ENCODE results near the gene FNDC11. TPM values are rescaled to one million over a fixed set of nuclear protein-coding genes. Genes with fewer than 3 reads are reported as not detected.
"Not testable (repeated sequence)": the region's sequence is repeated elsewhere in the genome, so short reads cannot be mapped to it uniquely, and the experiment has no call there.

The FNDC11 gene
- total and polyA plus RNA-seq, 3 experiments from 2014 or later: 0.13 to 0.26 TPM; not detected in 1

GRCh38 chr20:63594043-63594561 lies 40.1 kb downstream of the FNDC11 start:
- no peak overlapping the region for H3K4me3 ChIP-seq (ENCODE audit: low read length)
- H3K27ac ChIP-seq (ENCODE audit: low read depth, low read length): no peak overlapping the region
- no peaks in the 10 kb centered on the region for H3K27me3 ChIP-seq (ENCODE audit: insufficient read depth, low read length, poor library complexity, severe bottlenecking)
- Mint-ChIP-seq H3K4me1 (no peaks in the 10 kb centered on the region), H3K9me3 (no peaks in the 10 kb centered on the region), H3K4me3 (no peak overlapping the region), H3K36me3 (peaks cover 7 to 74% (median 10%) of the 10 kb centered on the region in 3 donors), H3K27me3 (no peaks in the 10 kb centered on the region), H3K27ac (no peak overlapping the region)
- H3K36me3 ChIP-seq (ENCODE audit: insufficient read depth, low read length): peaks cover 30% of the 10 kb centered on the region
- no peaks in the 10 kb centered on the region for H3K4me1 ChIP-seq (ENCODE audit: insufficient read depth, low read length)
- no peak for DNase-seq
- ChIA-PET CTCF (no interaction called here), POLR2A (no interaction called here)
- no peaks in the 10 kb centered on the region for H3K9me3 ChIP-seq (ENCODE audit: low read length)

GRCh38 chr20:63595416-63596127 lies 41.6 kb downstream of the FNDC11 start:
- H3K36me3 Mint-ChIP-seq: peaks cover 10 to 67% (median 11%) of the 10 kb centered on the region in 3 donors
- no peaks in the 10 kb centered on the region for H3K27me3 Mint-ChIP-seq
- CTCF ChIA-PET: no interaction called here

GRCh38 chr20:63596423-63596822 lies 42.5 kb downstream of the FNDC11 start:
- Histone ChIP-seq H3K27me3 (ENCODE audit: insufficient read depth, low read length, poor library complexity, severe bottlenecking) (no peaks in the 10 kb centered on the region), H3K36me3 (ENCODE audit: insufficient read depth, low read length) (peaks cover 21% of the 10 kb centered on the region), H3K27ac (ENCODE audit: low read depth, low read length) (no peak overlapping the region), H3K9me3 (ENCODE audit: low read length) (no peaks in the 10 kb centered on the region), H3K4me1 (ENCODE audit: insufficient read depth, low read length) (no peaks in the 10 kb centered on the region), H3K4me3 (ENCODE audit: low read length) (no peak overlapping the region)
- no peak for DNase-seq
- Mint-ChIP-seq H3K27ac (no peak overlapping the region), H3K4me3 (no peak overlapping the region), H3K36me3 (peaks cover 6 to 63% (median 8%) of the 10 kb centered on the region in 3 donors), H3K4me1 (peaks cover 0 to 3% (median 0%) of the 10 kb centered on the region in 3 donors), H3K27me3 (no peaks in the 10 kb centered on the region), H3K9me3 (no peaks in the 10 kb centered on the region)
- CTCF ChIA-PET: interaction anchor here (0.5 kb wide), 1 partner anchor 195 kb away, joined by 3 read pairs; no protein-coding TSS in a partner anchor
- POLR2A ChIA-PET: no interaction called here

More at GRCh38 chr20:63595416-63596127, 41.6 kb downstream of the FNDC11 start:
- no peaks in the 10 kb centered on the region for H3K9me3 Mint-ChIP-seq
- no peak overlapping the region for H3K4me3 Mint-ChIP-seq
- Histone ChIP-seq H3K36me3 (ENCODE audit: insufficient read depth, low read length) (peaks cover 28% of the 10 kb centered on the region), H3K27me3 (ENCODE audit: insufficient read depth, low read length, poor library complexity, severe bottlenecking) (no peaks in the 10 kb centered on the region), H3K4me3 (ENCODE audit: low read length) (no peak overlapping the region), H3K4me1 (ENCODE audit: insufficient read depth, low read length) (no peaks in the 10 kb centered on the region), H3K9me3 (ENCODE audit: low read length) (no peaks in the 10 kb centered on the region), H3K27ac (ENCODE audit: low read depth, low read length) (no peak overlapping the region)
- H3K27ac Mint-ChIP-seq: no peak overlapping the region
- H3K4me1 Mint-ChIP-seq: no peaks in the 10 kb centered on the region
- no peak for DNase-seq
- POLR2A ChIA-PET: no interaction called here

GRCh38 chr20:63597651-63598478 lies 43.9 kb downstream of the FNDC11 start:
- no peak for DNase-seq
- Mint-ChIP-seq H3K4me1 (peaks cover 0 to 3% (median 0%) of the 10 kb centered on the region in 3 donors), H3K27ac (no peak overlapping the region), H3K27me3 (no peaks in the 10 kb centered on the region), H3K9me3 (peaks cover 0 to 2% (median 0%) of the 10 kb centered on the region in 5 donors), H3K4me3 (no peak overlapping the region), H3K36me3 (peaks cover 8 to 61% (median 11%) of the 10 kb centered on the region in 3 donors)
- H3K4me1 ChIP-seq (ENCODE audit: insufficient read depth, low read length): no peaks in the 10 kb centered on the region
- no peak overlapping the region for H3K27ac ChIP-seq (ENCODE audit: low read depth, low read length)
- no peaks in the 10 kb centered on the region for H3K9me3 ChIP-seq (ENCODE audit: low read length)
- H3K36me3 ChIP-seq (ENCODE audit: insufficient read depth, low read length): peaks cover 23% of the 10 kb centered on the region
- POLR2A ChIA-PET: no interaction called here
- no peaks in the 10 kb centered on the region for H3K27me3 ChIP-seq (ENCODE audit: insufficient read depth, low read length, poor library complexity, severe bottlenecking)
- no peak overlapping the region for H3K4me3 ChIP-seq (ENCODE audit: low read length)
- CTCF ChIA-PET: no interaction called here

GRCh38 chr20:63598479-63599395 lies 44.8 kb downstream of the FNDC11 start:
- H3K9me3 ChIP-seq (ENCODE audit: low read length): no peaks in the 10 kb centered on the region
- Mint-ChIP-seq H3K4me1 (peaks cover 0 to 3% (median 0%) of the 10 kb centered on the region in 3 donors), H3K9me3 (peaks cover 0 to 2% (median 0%) of the 10 kb centered on the region in 5 donors), H3K4me3 (no peak overlapping the region), H3K27ac (peak overlapping the region in 1 of 8 donors; percentile 54), H3K27me3 (no peaks in the 10 kb centered on the region), H3K36me3 (peaks cover 5 to 59% (median 9%) of the 10 kb centered on the region in 3 donors)
- CTCF ChIA-PET: no interaction called here
- H3K4me3 ChIP-seq (ENCODE audit: low read length): no peak overlapping the region
- H3K36me3 ChIP-seq (ENCODE audit: insufficient read depth, low read length): peaks cover 20% of the 10 kb centered on the region
- H3K27ac ChIP-seq (ENCODE audit: low read depth, low read length): no peak overlapping the region
- POLR2A ChIA-PET: no interaction called here
- H3K27me3 ChIP-seq (ENCODE audit: insufficient read depth, low read length, poor library complexity, severe bottlenecking): no peaks in the 10 kb centered on the region
- DNase-seq: no peak
- H3K4me1 ChIP-seq (ENCODE audit: insufficient read depth, low read length): no peaks in the 10 kb centered on the region

GRCh38 chr20:63599396-63600050 lies 45.6 kb downstream of the FNDC11 start:
- Mint-ChIP-seq H3K36me3 (peaks cover 5 to 57% (median 11%) of the 10 kb centered on the region in 3 donors), H3K27me3 (no peaks in the 10 kb centered on the region), H3K4me3 (no peak overlapping the region), H3K27ac (no peak overlapping the region), H3K9me3 (peaks cover 0 to 2% (median 0%) of the 10 kb centered on the region in 5 donors), H3K4me1 (peaks cover 0 to 3% (median 3%) of the 10 kb centered on the region in 3 donors)
- no peaks in the 10 kb centered on the region for H3K9me3 ChIP-seq (ENCODE audit: low read length)
- ChIA-PET CTCF (no interaction called here), POLR2A (no interaction called here)
- peaks cover 18% of the 10 kb centered on the region for H3K36me3 ChIP-seq (ENCODE audit: insufficient read depth, low read length)
- no peak overlapping the region for H3K4me3 ChIP-seq (ENCODE audit: low read length)
- no peak overlapping the region for H3K27ac ChIP-seq (ENCODE audit: low read depth, low read length)
- DNase-seq: no peak
- no peaks in the 10 kb centered on the region for H3K27me3 ChIP-seq (ENCODE audit: insufficient read depth, low read length, poor library complexity, severe bottlenecking)
- H3K4me1 ChIP-seq (ENCODE audit: insufficient read depth, low read length): no peaks in the 10 kb centered on the region

GRCh38 chr20:63601679-63602078 lies 47.7 kb downstream of the FNDC11 start:
- H3K9me3 Mint-ChIP-seq; H3K27me3 Mint-ChIP-seq; H3K4me3 ChIP-seq (ENCODE audit: low read length); H3K4me1 ChIP-seq (ENCODE audit: insufficient read depth, low read length); H3K9me3 ChIP-seq (ENCODE audit: low read length); H3K4me3 Mint-ChIP-seq; H3K27ac ChIP-seq (ENCODE audit: low read depth, low read length); H3K27me3 ChIP-seq (ENCODE audit: insufficient read depth, low read length, poor library complexity, severe bottlenecking); POLR2A ChIA-PET; H3K4me1 Mint-ChIP-seq: not testable (repeated sequence)
- peak in 3 of 5 donors; percentile 15 to 30 (median 24) for DNase-seq
- peaks cover 5 to 49% (median 11%) of the 10 kb centered on the region in 3 donors for H3K36me3 Mint-ChIP-seq
- H3K36me3 ChIP-seq (ENCODE audit: insufficient read depth, low read length): peaks cover 19% of the 10 kb centered on the region
- CTCF ChIA-PET: interaction anchor here (1.1 kb wide), 1 partner anchor 41 kb away, joined by 5 read pairs; no protein-coding TSS in a partner anchor
- peak overlapping the region in 4 of 8 donors; percentile 23 to 75 (median 56) for H3K27ac Mint-ChIP-seq
